WTC11 (cell line): ENCODE measurements around the gene ZMIZ1. TPM values are rescaled to one million over a fixed set of nuclear protein-coding genes. Genes with fewer than 3 reads are reported as not detected.

Experiments used
- ATAC-seq: fragments of 200-7000 bp; cut with Tn5 transposase; 2 replicates; pipeline ENCODE4 v1.10.0; 2021; ENCODE audit warnings: mild to moderate bottlenecking, moderate library complexity
- CTCF ChIA-PET: fragments of 300-600 bp; sonication (Branson Sonifier 250); formaldehyde crosslinking; loops from one replicate; lab custom pipeline; 2021; ENCODE audit warnings: antibody characterized with exemption; lab: Charles Lee
- POLR2A ChIA-PET: fragments of 350-600 bp; sonication (Branson Sonifier 250); formaldehyde crosslinking; loops from one replicate; lab custom pipeline; 2021; ENCODE audit warnings: antibody characterized with exemption; lab: Charles Lee
- DNase-seq: peaks from one replicate; pipeline ENCODE4 v3.0.0; 2021; ENCODE audit warnings: low spot score
- H3K27ac Mint-ChIP-seq: 2 replicates; pipeline ENCODE4 v1.8.0; 2021; ENCODE audit warnings: mixed read lengths
- H3K27me3 Mint-ChIP-seq: 2 replicates; pipeline ENCODE4 v1.8.0; 2021; ENCODE audit warnings: low read depth, mild to moderate bottlenecking, moderate library complexity, mixed read lengths
- H3K36me3 Mint-ChIP-seq: 2 replicates; pipeline ENCODE4 v1.8.0; 2021; ENCODE audit warnings: mixed read lengths
- H3K4me1 Mint-ChIP-seq: 2 replicates; pipeline ENCODE4 v1.8.0; 2022; ENCODE audit warnings: mixed read lengths
- H3K4me3 Mint-ChIP-seq: 2 replicates; pipeline ENCODE4 v1.8.0; 2021; ENCODE audit warnings: mild to moderate bottlenecking, moderate library complexity, mixed read lengths
- H3K9me3 Mint-ChIP-seq: 2 replicates; pipeline ENCODE4 v1.8.0; 2021; ENCODE audit warnings: mixed read lengths
- CBFB ChIP-seq: sonication (generic); formaldehyde crosslinking; IDR thresholded peaks from 2 replicates; pipeline ENCODE4 v1.8.1; 2022; ENCODE audit warnings: mild to moderate bottlenecking, low read depth, missing genetic modification reagents
- CDX4 ChIP-seq: fragments of 250-450 bp; sonication (Bioruptor Pico); IDR thresholded peaks from 2 replicates; pipeline ENCODE4 v1.9.0; 2021; ENCODE audit warnings: moderate library complexity, mild to moderate bottlenecking, inconsistent platforms, borderline replicate concordance
- FOXK1 ChIP-seq: sonication (generic); formaldehyde crosslinking; IDR thresholded peaks from 2 replicates; pipeline ENCODE4 v1.8.0; 2022; ENCODE audit warnings: mild to moderate bottlenecking, moderate library complexity, missing genetic modification reagents
- GABPB1 ChIP-seq: sonication (generic); formaldehyde crosslinking; IDR thresholded peaks from 2 replicates; pipeline ENCODE4 v1.8.1; 2023; ENCODE audit warnings: mild to moderate bottlenecking, missing genetic modification reagents
- HMGA2 ChIP-seq: fragments of 250-450 bp; sonication (Bioruptor Pico); IDR thresholded peaks from 2 replicates; pipeline ENCODE4 v1.4.0; 2021; ENCODE audit warnings: mild to moderate bottlenecking, moderate library complexity
- MYBL2 ChIP-seq: sonication (generic); formaldehyde crosslinking; IDR thresholded peaks from 2 replicates; pipeline ENCODE4 v1.8.1; 2023; ENCODE audit warnings: mild to moderate bottlenecking, moderate library complexity, missing genetic modification reagents
- NFATC4 ChIP-seq: fragments of 250-450 bp; sonication (Bioruptor Pico); IDR thresholded peaks from 2 replicates; pipeline ENCODE4 v1.9.0; 2021; ENCODE audit warnings: mild to moderate bottlenecking
- NR2C2 ChIP-seq: sonication (generic); formaldehyde crosslinking; IDR thresholded peaks from 2 replicates; pipeline ENCODE4 v1.8.0; 2022; ENCODE audit warnings: mild to moderate bottlenecking, missing genetic modification reagents
- STAT6 ChIP-seq: sonication (generic); formaldehyde crosslinking; conservative IDR thresholded peaks from 2 replicates; pipeline ENCODE4 v1.8.1; 2023; ENCODE audit warnings: mild to moderate bottlenecking, low read depth, missing genetic modification reagents, moderate library complexity
- USF2 ChIP-seq: sonication (generic); formaldehyde crosslinking; IDR thresholded peaks from 2 replicates; pipeline ENCODE4 v1.8.1; 2023; ENCODE audit warnings: mild to moderate bottlenecking, missing genetic modification reagents, moderate library complexity
- ZNF121 ChIP-seq: sonication (generic); formaldehyde crosslinking; IDR thresholded peaks from 2 replicates; pipeline ENCODE4 v1.8.0; 2023; ENCODE audit warnings: missing genetic modification reagents
- ZNF232 ChIP-seq: sonication (generic); formaldehyde crosslinking; IDR thresholded peaks from 2 replicates; pipeline ENCODE4 v1.8.0; 2022; ENCODE audit warnings: mild to moderate bottlenecking, missing genetic modification reagents
- ZNF317 ChIP-seq: sonication (generic); formaldehyde crosslinking; IDR thresholded peaks from 2 replicates; pipeline ENCODE4 v1.8.1; 2023; ENCODE audit warnings: low read depth, mild to moderate bottlenecking, moderate library complexity, missing genetic modification reagents, borderline replicate concordance
- ZNF416 ChIP-seq: fragments of 250-450 bp; sonication (Bioruptor Pico); IDR thresholded peaks from 2 replicates; pipeline ENCODE4 v1.9.0; 2021; ENCODE audit warnings: mild to moderate bottlenecking, inconsistent platforms
- ZNF425 ChIP-seq: fragments of 250-450 bp; sonication (Bioruptor Pico); conservative IDR thresholded peaks from 2 replicates; pipeline ENCODE4 v1.9.0; 2021; ENCODE audit warnings: mild to moderate bottlenecking
- total RNA-seq: library from RNA; stranded (reverse); gene quantifications from 3 replicates; pipeline ENCODE4 v1.2.3, GENCODE V29; 2021
- TF ChIP-seq, protein P1 (sequence below): sonication (generic); formaldehyde crosslinking; IDR thresholded peaks from 2 replicates; pipeline ENCODE4 v1.8.1; 2022; ENCODE audit warnings: mild to moderate bottlenecking, missing genetic modification reagents, moderate library complexity, borderline replicate concordance
- TF ChIP-seq, protein P2 (sequence below): fragments of 250-450 bp; sonication (Bioruptor Pico); IDR thresholded peaks from 2 replicates; pipeline ENCODE4 v1.9.0; 2021; ENCODE audit warnings: mild to moderate bottlenecking, borderline replicate concordance
- TF ChIP-seq, protein P3 (sequence below): sonication (generic); formaldehyde crosslinking; IDR thresholded peaks from 2 replicates; pipeline ENCODE4 v1.8.1; 2022; ENCODE audit warnings: mild to moderate bottlenecking, moderate library complexity, missing genetic modification reagents
- TF ChIP-seq, protein P4 (sequence below): fragments of 250-450 bp; sonication (Bioruptor Pico); IDR thresholded peaks from 2 replicates; pipeline ENCODE4 v1.9.0; 2021; ENCODE audit warnings: mild to moderate bottlenecking

The ZMIZ1 gene
- total RNA-seq, 1 experiment from 2014 or later, result 44.4 TPM

GRCh38 chr10:79301754-79302530 is 233.2 kb downstream of the ZMIZ1 start:
- no peaks in the 10 kb centered on the region for H3K27me3 Mint-ChIP-seq
- H3K4me3 Mint-ChIP-seq, result no peak overlapping the region
- ATAC-seq, result no peak
- DNase-seq, result no peak
- H3K36me3 Mint-ChIP-seq, result peaks cover 35% of the 10 kb centered on the region
- no peak for TF ChIP-seq GABPB1 (CRISPR knock-in tag)
- TF ChIP-seq CBFB, result no peak
- no peak for TF ChIP-seq HMGA2 (CRISPR knock-in tag)
- TF ChIP-seq ZNF121 (CRISPR knock-in tag), result no peak
- no peak for TF ChIP-seq ZNF317
- ChIA-PET CTCF (interaction anchor here (1.0 kb wide), 1 partner anchor 9 kb away, joined by 3 read pairs; no protein-coding TSS in a partner anchor), POLR2A (no interaction called here)
- H3K4me1 Mint-ChIP-seq, result no peaks in the 10 kb centered on the region
- H3K9me3 Mint-ChIP-seq, result no peaks in the 10 kb centered on the region
- H3K27ac Mint-ChIP-seq, result no peak overlapping the region

GRCh38 chr10:79303631-79304478 is 235.1 kb downstream of the ZMIZ1 start:
- no peak overlapping the region for H3K27ac Mint-ChIP-seq
- H3K4me3 Mint-ChIP-seq, result no peak overlapping the region
- H3K9me3 Mint-ChIP-seq, result no peaks in the 10 kb centered on the region
- ChIA-PET CTCF (no interaction called here), POLR2A (no interaction called here)
- no peak for ATAC-seq
- H3K27me3 Mint-ChIP-seq, result no peaks in the 10 kb centered on the region
- DNase-seq, result no peak
- peaks cover 42% of the 10 kb centered on the region for H3K36me3 Mint-ChIP-seq
- H3K4me1 Mint-ChIP-seq, result no peaks in the 10 kb centered on the region
- TF ChIP-seq FOXK1 (CRISPR knock-in tag) (no peak), NR2C2 (CRISPR knock-in tag) (no peak), CDX4 (no peak), ZNF416 (CRISPR knock-in tag) (no peak), USF2 (CRISPR knock-in tag) (no peak), NFATC4 (CRISPR knock-in tag) (no peak), ZNF425 (CRISPR knock-in tag) (no peak), ZNF232 (no peak), GABPB1 (CRISPR knock-in tag) (no peak), MYBL2 (CRISPR knock-in tag) (no peak), STAT6 (CRISPR knock-in tag) (no peak)
- TF ChIP-seq, protein P1, sequence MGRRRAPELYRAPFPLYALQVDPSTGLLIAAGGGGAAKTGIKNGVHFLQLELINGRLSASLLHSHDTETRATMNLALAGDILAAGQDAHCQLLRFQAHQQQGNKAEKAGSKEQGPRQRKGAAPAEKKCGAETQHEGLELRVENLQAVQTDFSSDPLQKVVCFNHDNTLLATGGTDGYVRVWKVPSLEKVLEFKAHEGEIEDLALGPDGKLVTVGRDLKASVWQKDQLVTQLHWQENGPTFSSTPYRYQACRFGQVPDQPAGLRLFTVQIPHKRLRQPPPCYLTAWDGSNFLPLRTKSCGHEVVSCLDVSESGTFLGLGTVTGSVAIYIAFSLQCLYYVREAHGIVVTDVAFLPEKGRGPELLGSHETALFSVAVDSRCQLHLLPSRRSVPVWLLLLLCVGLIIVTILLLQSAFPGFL (CRISPR knock-in tag), result no peak
- TF ChIP-seq, protein P2, sequence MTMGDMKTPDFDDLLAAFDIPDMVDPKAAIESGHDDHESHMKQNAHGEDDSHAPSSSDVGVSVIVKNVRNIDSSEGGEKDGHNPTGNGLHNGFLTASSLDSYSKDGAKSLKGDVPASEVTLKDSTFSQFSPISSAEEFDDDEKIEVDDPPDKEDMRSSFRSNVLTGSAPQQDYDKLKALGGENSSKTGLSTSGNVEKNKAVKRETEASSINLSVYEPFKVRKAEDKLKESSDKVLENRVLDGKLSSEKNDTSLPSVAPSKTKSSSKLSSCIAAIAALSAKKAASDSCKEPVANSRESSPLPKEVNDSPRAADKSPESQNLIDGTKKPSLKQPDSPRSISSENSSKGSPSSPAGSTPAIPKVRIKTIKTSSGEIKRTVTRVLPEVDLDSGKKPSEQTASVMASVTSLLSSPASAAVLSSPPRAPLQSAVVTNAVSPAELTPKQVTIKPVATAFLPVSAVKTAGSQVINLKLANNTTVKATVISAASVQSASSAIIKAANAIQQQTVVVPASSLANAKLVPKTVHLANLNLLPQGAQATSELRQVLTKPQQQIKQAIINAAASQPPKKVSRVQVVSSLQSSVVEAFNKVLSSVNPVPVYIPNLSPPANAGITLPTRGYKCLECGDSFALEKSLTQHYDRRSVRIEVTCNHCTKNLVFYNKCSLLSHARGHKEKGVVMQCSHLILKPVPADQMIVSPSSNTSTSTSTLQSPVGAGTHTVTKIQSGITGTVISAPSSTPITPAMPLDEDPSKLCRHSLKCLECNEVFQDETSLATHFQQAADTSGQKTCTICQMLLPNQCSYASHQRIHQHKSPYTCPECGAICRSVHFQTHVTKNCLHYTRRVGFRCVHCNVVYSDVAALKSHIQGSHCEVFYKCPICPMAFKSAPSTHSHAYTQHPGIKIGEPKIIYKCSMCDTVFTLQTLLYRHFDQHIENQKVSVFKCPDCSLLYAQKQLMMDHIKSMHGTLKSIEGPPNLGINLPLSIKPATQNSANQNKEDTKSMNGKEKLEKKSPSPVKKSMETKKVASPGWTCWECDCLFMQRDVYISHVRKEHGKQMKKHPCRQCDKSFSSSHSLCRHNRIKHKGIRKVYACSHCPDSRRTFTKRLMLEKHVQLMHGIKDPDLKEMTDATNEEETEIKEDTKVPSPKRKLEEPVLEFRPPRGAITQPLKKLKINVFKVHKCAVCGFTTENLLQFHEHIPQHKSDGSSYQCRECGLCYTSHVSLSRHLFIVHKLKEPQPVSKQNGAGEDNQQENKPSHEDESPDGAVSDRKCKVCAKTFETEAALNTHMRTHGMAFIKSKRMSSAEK, result no peak
- TF ChIP-seq, protein P3, sequence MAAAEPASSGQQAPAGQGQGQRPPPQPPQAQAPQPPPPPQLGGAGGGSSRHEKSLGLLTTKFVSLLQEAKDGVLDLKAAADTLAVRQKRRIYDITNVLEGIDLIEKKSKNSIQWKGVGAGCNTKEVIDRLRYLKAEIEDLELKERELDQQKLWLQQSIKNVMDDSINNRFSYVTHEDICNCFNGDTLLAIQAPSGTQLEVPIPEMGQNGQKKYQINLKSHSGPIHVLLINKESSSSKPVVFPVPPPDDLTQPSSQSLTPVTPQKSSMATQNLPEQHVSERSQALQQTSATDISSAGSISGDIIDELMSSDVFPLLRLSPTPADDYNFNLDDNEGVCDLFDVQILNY (CRISPR knock-in tag), result no peak
- TF ChIP-seq, protein P4, sequence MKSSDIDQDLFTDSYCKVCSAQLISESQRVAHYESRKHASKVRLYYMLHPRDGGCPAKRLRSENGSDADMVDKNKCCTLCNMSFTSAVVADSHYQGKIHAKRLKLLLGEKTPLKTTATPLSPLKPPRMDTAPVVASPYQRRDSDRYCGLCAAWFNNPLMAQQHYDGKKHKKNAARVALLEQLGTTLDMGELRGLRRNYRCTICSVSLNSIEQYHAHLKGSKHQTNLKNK (CRISPR knock-in tag), result no peak
